ENCODE results near the gene AK2.

DNA sequence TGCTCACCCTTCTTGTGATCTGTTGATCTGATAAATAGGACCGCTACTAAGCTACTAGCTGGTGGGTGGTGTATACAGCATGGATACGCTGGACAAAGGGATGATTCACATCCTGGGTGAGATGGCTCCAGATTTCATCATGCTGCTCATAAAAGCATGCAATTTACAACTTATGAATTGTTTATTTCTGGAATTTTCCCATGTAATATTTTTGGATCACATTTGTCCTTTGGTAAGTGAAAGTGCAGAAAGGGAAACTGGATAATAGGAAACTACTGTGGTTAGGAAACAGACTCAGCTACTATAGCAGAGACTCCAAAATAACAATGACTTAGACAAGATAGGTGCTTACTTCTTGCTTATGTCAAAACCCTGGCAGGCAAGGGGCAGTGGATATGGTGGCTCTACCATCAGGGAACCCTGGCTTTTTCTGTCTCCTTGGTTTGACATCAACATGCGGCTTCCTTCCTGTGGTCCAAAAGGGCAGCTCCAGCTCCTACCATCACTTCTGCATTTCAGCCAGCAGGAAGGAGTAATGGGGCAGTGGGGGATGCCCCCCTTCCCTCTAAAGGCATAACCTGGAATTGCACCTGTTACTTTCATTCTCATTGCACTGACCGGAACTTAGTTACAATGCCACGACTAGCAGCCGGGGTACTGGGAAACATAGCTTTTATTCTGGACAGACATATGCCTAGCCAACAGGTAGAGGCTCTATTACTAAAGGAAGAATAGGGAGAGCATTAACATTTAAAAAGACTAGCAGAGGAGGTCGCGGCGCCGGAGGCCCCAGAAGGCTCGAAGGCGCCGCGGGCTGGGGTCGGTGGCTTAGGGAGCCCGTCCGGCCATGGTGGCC, 13.8 kb upstream of the AK2 start:
- TF ChIP-seq, protein P1, sequence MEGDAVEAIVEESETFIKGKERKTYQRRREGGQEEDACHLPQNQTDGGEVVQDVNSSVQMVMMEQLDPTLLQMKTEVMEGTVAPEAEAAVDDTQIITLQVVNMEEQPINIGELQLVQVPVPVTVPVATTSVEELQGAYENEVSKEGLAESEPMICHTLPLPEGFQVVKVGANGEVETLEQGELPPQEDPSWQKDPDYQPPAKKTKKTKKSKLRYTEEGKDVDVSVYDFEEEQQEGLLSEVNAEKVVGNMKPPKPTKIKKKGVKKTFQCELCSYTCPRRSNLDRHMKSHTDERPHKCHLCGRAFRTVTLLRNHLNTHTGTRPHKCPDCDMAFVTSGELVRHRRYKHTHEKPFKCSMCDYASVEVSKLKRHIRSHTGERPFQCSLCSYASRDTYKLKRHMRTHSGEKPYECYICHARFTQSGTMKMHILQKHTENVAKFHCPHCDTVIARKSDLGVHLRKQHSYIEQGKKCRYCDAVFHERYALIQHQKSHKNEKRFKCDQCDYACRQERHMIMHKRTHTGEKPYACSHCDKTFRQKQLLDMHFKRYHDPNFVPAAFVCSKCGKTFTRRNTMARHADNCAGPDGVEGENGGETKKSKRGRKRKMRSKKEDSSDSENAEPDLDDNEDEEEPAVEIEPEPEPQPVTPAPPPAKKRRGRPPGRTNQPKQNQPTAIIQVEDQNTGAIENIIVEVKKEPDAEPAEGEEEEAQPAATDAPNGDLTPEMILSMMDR (IDR thresholded peaks at IDR 0.05): no peak
- no peak for TF ChIP-seq POLR2A (IDR thresholded peaks at IDR 0.05)
